Uterus (tissue), 4 donors: ENCODE data around the gene PRR30. TPM values are rescaled to one million over a fixed set of nuclear protein-coding genes. Genes with fewer than 3 reads are reported as not detected.

Source experiments
- DNase-seq, 2 donors: peaks; one replicate each; pipeline ENCODE4 v3.0.0-alpha.2; 2019 to 2020
- H3K27ac ChIP-seq, 2 donors: fragments of 200-600 bp; sonication (generic); 1 replicate in 1 of 2; 2 replicates in 1 of 2; pipeline ENCODE4 v1.5.1; 2016 to 2018
- H3K27me3 ChIP-seq, 2 donors: fragments of 200-600 bp; sonication (generic); one replicate each; pipeline ENCODE4 v1.5.1; 2018 to 2019; ENCODE audit warnings: control low read depth in 1 of 2
- H3K36me3 ChIP-seq, 2 donors: fragments of 200-600 bp; sonication (generic); one replicate each; pipeline ENCODE4 v1.5.1; 2019; ENCODE audit warnings: control low read depth in 1 of 2
- H3K4me1 ChIP-seq, 2 donors: fragments of 200-600 bp; sonication (generic); one replicate each; pipeline ENCODE4 v1.5.1; 2018 to 2019; ENCODE audit warnings: control low read depth in 1 of 2
- H3K4me3 ChIP-seq, 2 donors: fragments of 200-600 bp; sonication (generic); 1 replicate in 1 of 2; 2 replicates in 1 of 2; pipeline ENCODE4 v1.5.1; 2018 to 2019; ENCODE audit warnings: mild to moderate bottlenecking in 1 of 2
- H3K9me3 ChIP-seq, 2 donors: fragments of 200-600 bp; sonication (generic); one replicate each; pipeline ENCODE4 v1.5.1; 2019; ENCODE audit warnings: control low read depth in 1 of 2
- POLR2A ChIP-seq, 2 donors: fragments of 450-650 bp; IDR thresholded peaks; one replicate each; pipeline ENCODE4 v1.6.1; 2016; ENCODE audit warnings: antibody characterized with exemption in 2 of 2, mild to moderate bottlenecking in 1 of 2, moderate library complexity in 1 of 2
- intact Hi-C: fragments of 100-400 bp; cut with DNase I; formaldehyde crosslinking; loops from one replicate; pipeline ENCODE4 v1.15.1; 2023; ENCODE audit warnings: low total_unique reads
- total RNA-seq, 4 donors: library from RNA; depleted of rRNA in 3 of 4; stranded (reverse); fragments of >200 nt in 3 of 4; gene quantifications; one replicate each; pipeline versions ENCODE4 v1.1.0 to v1.2.4, GENCODE V29; 2014 to 2023
- TF ChIP-seq, protein P1 (sequence below), 4 experiments: fragments of 200-600 bp in 2 of 4; fragments of 450-650 bp in 2 of 4; sonication (generic) in 2 of 4; IDR thresholded peaks; one replicate each; pipeline ENCODE4 v1.5.1; 2016 to 2019; ENCODE audit warnings: antibody characterized with exemption in 4 of 4, mild to moderate bottlenecking in 2 of 4, moderate library complexity in 1 of 4
- donor health status: DM: yes; HTN: yes; CAD: no.

The PRR30 gene
- total RNA-seq, 4 donors from 2014 or later, result not detected

DNA sequence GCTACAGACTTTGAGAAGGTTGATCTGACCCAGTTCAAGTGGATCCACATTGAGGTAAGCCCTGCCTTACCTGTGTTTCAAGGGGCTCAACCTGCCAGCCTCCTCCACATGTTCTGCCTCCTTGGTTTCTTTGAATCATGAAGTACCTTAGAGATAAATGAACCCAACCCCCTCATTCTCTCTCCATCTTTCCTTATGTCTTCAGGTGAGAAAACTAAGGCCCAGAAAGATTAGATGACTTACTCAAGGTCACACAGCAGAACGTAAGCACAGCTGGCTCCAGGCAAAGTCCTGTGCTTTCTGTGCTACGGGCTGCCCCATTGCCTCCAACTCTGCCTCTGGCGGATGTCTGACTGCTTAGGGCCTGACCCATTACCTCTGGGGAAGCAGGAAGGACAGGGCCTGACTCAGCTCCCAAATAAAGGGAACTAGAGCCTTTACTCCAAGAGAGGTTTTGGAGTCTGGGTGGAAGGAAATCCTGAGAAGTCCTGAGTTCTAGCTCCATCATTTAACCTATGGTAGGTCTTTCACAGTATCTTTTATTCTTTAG lies 42.4 kb downstream of the PRR30 start:
- H3K36me3 ChIP-seq, result no peaks in the 10 kb centered on the region
- intact Hi-C loops, result loop anchor here (5.0 kb wide), 1 partner anchor 110 kb away; no protein-coding TSS in a partner anchor
- H3K4me3 ChIP-seq, result no peak overlapping the region
- no peak for TF ChIP-seq POLR2A (IDR thresholded peaks at IDR 0.05)
- no peaks in the 10 kb centered on the region for H3K4me1 ChIP-seq
- H3K27me3 ChIP-seq, result no peaks in the 10 kb centered on the region
- no peak overlapping the region for H3K27ac ChIP-seq
- DNase-seq, result no peak
- no peaks in the 10 kb centered on the region for H3K9me3 ChIP-seq

DNA sequence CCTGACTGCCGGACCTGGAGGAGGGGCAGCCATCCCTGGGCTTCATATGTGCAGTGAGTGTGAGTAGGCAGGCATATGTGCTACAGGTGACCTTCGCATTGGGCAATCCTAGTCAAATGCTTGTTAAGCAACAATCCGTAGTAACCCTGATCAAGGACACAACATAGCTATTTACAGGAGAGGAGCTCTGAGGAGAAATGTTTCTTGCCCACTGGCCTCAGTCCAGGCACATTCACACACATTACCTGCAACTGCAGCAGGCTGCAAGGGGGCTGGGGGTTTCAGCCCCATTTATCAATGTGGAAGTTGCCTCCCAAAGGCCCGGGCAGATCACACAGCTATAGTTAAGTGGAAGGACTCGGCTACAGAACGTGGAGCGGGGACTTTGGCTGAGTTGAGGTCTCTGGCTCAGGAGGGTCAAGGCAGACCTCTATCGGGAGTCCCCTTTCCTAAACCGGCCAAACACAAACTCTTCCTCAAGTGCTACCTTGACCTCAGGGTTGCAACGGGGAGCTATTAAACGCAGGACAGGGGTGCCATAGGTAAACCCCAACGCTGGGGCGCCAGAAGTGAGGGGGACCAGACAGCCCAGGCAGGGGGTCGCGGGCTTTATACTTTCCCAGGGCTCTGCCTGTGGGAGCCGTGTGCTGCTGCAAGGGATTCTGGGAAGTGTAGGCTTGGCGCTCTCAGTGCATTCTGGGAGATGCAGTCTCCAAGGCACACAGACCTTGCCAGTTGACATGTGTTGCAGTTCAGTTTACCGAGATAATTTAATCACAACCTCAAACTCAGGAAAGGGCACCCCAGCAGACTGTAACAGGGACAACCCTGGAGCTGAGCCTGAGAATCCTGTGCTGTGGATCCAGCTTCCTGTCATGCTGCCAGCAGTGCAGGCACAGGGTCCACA lies 43.2 kb downstream of the PRR30 start:
- Histone ChIP-seq H3K27me3 (no peaks in the 10 kb centered on the region), H3K27ac (no peak overlapping the region), H3K4me3 (peak overlapping the region; percentile 13 to 17), H3K9me3 (no peaks in the 10 kb centered on the region), H3K36me3 (no peaks in the 10 kb centered on the region), H3K4me1 (no peaks in the 10 kb centered on the region)
- intact Hi-C loops, result loop anchor here (5.0 kb wide), 1 partner anchor 111 kb away; no protein-coding TSS in a partner anchor
- peak; percentile 52 to 70 for DNase-seq
- TF ChIP-seq POLR2A (IDR thresholded peaks at IDR 0.05), result no peak
- TF ChIP-seq, protein P1, sequence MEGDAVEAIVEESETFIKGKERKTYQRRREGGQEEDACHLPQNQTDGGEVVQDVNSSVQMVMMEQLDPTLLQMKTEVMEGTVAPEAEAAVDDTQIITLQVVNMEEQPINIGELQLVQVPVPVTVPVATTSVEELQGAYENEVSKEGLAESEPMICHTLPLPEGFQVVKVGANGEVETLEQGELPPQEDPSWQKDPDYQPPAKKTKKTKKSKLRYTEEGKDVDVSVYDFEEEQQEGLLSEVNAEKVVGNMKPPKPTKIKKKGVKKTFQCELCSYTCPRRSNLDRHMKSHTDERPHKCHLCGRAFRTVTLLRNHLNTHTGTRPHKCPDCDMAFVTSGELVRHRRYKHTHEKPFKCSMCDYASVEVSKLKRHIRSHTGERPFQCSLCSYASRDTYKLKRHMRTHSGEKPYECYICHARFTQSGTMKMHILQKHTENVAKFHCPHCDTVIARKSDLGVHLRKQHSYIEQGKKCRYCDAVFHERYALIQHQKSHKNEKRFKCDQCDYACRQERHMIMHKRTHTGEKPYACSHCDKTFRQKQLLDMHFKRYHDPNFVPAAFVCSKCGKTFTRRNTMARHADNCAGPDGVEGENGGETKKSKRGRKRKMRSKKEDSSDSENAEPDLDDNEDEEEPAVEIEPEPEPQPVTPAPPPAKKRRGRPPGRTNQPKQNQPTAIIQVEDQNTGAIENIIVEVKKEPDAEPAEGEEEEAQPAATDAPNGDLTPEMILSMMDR (IDR thresholded peaks at IDR 0.05), result no peak

DNA sequence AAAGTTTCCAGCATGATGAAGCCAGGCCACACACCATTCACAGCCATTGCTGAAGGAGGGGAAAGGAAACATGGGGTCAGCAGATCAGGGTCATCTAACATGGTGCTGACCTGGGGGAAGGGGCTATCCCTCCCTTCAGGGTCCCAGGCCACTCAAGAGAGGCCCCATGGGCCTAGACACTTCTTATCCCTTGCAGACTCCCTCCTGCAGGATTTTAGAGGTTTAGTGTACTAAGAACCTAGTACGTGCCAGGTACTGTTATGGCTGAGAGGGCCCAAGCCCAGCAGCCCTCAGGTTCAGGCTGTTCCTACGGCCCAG lies 43.8 kb downstream of the PRR30 start:
- H3K36me3 ChIP-seq, result no peaks in the 10 kb centered on the region
- no peak for TF ChIP-seq POLR2A (IDR thresholded peaks at IDR 0.05)
- TF ChIP-seq, protein P1 (IDR thresholded peaks at IDR 0.05), result no peak
- H3K9me3 ChIP-seq, result no peaks in the 10 kb centered on the region
- no peaks in the 10 kb centered on the region for H3K27me3 ChIP-seq
- intact Hi-C loops, result loop anchor here (5.0 kb wide), 1 partner anchor 112 kb away; no protein-coding TSS in a partner anchor
- no peak overlapping the region for H3K27ac ChIP-seq
- DNase-seq, result no peak
- no peak overlapping the region for H3K4me3 ChIP-seq
- H3K4me1 ChIP-seq, result no peaks in the 10 kb centered on the region

DNA sequence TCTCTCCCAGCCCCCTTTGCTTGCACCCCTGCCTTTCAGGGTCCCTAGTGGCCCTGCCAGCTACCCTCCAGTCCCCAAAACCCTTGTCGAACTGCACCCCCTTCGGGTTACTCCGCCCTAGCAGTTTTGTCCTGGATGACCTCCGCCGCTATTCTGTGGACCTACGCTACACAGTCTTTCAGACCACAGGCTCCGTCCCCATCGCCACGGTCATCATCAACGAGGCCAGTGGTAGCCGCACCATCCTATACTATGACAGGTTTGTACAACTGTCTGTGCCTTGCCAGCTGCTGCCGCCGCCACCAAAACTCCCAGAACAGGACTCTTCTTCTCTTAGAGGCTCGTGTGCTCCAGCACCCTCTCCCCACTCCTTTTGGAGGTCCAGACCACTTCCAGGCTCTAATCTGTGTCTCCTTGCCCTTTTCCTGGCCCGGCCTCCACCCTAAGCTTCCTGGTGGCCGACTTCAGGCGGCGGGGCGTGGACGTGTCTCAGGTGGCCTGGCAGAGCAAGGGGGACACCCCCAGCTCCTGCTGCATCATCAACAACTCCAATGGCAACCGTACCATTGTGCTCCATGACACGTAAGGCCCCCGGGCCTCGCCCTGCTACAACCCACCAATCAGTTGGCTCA lies 44.7 kb downstream of the PRR30 start:
- no peak overlapping the region for H3K4me3 ChIP-seq
- H3K27me3 ChIP-seq, result no peaks in the 10 kb centered on the region
- no peaks in the 10 kb centered on the region for H3K9me3 ChIP-seq
- no peak overlapping the region for H3K27ac ChIP-seq
- TF ChIP-seq, protein P1 (IDR thresholded peaks at IDR 0.05), result no peak
- no peak for TF ChIP-seq POLR2A (IDR thresholded peaks at IDR 0.05)
- intact Hi-C loops, result no loop called here
- no peaks in the 10 kb centered on the region for H3K36me3 ChIP-seq
- H3K4me1 ChIP-seq, result no peaks in the 10 kb centered on the region
- no peak for DNase-seq

DNA sequence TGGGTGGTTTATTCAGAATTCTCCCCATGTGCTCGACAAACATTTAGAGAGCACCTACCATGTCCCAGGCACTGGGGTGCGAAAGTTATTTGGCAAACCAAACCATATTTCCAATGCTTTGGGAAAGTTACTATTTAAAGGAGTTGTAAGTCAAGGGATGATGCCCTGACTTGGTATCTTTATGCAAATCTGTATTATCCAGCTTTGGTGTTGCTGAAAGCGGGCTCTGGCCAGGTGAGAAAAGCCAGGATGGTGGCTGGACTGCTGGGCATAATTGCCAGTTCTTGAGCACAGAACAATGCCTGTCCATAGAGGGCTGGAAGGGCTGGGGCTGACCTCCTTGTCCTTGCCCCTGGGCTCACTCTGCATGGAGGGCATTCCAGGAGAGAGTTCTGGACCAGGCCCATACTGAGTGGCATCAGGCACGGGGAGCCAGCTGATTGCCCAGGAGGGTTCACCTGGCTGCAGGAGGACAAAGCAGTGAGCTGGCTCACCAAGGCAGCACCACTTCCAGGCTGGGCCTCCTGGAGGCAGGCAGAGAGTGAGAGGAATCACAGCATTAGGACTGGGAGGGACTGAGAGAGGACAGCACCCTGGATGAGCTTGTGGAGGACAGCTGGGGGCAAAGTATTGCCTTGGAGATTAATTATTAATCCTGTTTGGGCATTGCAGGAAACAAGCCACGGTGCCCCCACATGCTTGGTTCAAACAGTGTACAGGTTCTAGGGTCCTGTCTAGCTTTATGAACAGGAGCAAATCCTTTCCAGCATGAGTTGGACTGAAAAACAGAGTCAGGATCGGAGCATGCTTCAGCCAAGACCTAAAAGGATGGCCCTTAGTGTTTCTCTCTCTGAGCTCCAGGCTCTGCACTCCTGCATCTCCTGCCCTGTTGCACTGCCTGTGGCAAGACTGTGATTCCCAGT lies 45.5 kb downstream of the PRR30 start:
- Histone ChIP-seq H3K9me3 (no peaks in the 10 kb centered on the region), H3K36me3 (no peaks in the 10 kb centered on the region), H3K4me3 (no peak overlapping the region), H3K27ac (no peak overlapping the region), H3K4me1 (no peaks in the 10 kb centered on the region), H3K27me3 (no peaks in the 10 kb centered on the region)
- DNase-seq, result no peak
- intact Hi-C loops, result no loop called here
- no peak for TF ChIP-seq POLR2A (IDR thresholded peaks at IDR 0.05)
- TF ChIP-seq, protein P1 (IDR thresholded peaks at IDR 0.05), result no peak
